Iris pigment epithelial cell (primary cell): ENCODE data around the gene TET2.
A peak's percentile ranks its signal among the peaks of the same experiment; 100 is the strongest.

Experiments used
- DNase-seq: peaks from one replicate; pipeline ENCODE4 v3.0.0-alpha.2; 2011; ENCODE audit warnings: low read depth

TET2 gene

GRCh38 chr4:105182211-105182610, 35.5 kb downstream of the TET2 start:
- no peak for DNase-seq

- DNase-seq: no peak
These were observed 37.8 kb downstream of the TET2 start for GRCh38 chr4:105184316-105184980.

GRCh38 chr4:105186701-105187161, 40.1 kb downstream of the TET2 start:
- peak; percentile 83 for DNase-seq

GRCh38 chr4:105189855-105190650, 43.4 kb downstream of the TET2 start:
- DNase-seq: no peak

GRCh38 chr4:105191621-105192210, 45.0 kb downstream of the TET2 start:
- DNase-seq: peak; percentile 67

GRCh38 chr4:105192474-105192873, 45.8 kb downstream of the TET2 start:
- no peak for DNase-seq

GRCh38 chr4:105192910-105193309, 46.2 kb downstream of the TET2 start:
- DNase-seq: no peak

DNA sequence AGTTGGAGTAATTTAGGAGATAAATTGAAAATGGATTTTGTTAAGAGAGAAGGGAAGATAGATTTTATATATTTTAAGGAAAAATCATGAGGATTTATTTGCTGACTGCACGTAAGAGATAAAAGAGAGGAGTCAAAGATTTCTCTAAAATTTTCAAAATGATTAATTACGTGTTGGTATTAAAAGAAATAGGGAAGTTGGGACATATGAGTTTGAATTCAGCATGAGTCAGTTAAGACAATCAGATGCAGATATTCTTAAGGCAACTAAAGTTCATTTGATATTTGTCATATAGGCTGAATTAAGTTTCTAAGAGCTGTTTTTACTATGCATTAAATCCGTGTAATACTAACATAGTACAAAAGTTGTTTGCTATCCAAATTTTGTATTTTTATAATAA, 46.9 kb downstream of the TET2 start:
- DNase-seq: no peak

DNA sequence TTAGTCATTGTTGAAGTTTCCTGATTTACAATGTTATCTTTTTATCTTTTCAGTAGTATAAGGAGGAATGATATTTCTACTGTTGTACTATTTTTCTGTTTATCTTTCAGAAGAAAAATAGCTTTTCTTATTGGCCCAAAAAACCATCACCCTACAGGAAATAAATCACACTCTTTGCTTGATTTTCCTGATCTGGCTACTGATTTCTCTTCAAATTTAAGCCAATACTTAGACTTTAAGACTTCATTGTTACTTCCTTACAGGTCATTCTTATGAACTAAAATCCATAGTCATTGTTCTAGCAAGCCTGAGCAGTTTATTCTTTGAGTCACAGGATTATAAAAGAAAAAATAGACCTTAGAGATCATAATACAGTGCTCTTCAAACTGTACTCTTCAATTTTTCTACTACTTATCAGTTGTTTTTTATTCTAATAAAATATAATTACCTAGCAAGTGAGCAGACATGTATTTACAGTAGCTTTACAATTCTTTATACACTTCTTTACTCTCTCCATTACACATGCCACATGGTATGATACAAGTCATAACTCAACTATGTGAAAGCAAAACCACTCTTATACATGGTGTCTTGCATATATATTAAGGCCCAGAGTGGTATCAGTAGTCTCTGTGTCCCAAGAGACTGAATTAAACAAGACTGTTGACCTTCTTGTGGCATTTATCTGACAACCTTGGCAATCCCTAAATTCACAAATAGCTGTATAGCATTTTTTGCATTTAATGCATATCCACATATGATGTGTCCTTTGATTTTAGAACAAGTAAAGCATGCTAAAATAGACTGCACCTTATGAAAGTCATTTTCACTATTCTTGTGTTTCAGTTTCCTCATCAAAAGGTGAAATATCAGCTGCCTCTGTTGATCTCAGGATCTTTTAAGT, 47.9 kb downstream of the TET2 start:
- DNase-seq: peak; percentile 78

DNA sequence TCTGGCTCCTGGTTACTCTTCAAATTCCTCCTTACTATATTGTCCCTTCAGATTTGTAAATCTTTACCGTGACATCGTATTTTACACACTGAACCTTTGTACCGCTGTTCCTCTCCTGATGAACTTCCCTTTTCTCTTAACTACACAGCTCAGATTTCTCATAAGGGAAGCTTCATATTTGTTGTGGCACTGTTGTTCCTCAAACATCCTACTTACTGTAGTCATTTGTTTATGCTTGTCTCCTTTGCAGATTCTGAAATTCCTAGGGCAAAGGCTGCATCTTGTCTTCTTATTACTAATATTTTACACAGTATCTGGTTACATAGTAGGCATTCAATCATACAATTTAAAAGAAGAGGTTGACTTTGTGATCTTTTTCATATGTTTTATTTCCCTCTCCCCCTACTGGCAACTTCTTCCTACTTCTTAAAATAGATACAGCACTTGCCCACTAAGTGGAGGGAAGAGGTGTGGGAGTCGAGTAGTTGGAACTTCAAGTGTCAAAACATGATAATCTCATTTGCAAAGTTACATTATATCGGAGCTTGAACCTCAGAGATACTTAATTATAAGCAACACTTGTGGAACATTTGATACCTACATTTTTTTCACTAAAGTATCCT, 50.0 kb downstream of the TET2 start:
- DNase-seq: peak; percentile 50

- peak; percentile 51 for DNase-seq
These were observed 51.1 kb downstream of the TET2 start for GRCh38 chr4:105197777-105198176.

DNA sequence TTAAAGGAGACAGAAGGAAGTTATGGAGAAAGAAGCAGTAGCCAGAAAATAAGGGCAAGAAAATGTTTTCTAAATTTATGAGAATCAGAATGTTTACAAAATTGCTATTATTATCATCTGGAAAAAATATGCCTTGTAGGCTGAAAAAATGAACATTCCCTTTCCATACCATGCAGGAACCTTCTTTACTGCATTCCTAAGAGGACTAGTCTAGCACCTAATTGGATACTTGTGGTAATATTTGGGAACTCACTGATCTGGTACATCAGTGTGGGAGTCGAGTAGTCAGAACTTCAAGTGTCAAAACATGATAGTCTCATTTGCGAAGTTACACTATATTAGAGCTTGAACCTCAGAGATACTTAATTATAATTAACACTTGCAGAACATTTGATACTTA, 51.9 kb downstream of the TET2 start:
- DNase-seq: no peak

DNA sequence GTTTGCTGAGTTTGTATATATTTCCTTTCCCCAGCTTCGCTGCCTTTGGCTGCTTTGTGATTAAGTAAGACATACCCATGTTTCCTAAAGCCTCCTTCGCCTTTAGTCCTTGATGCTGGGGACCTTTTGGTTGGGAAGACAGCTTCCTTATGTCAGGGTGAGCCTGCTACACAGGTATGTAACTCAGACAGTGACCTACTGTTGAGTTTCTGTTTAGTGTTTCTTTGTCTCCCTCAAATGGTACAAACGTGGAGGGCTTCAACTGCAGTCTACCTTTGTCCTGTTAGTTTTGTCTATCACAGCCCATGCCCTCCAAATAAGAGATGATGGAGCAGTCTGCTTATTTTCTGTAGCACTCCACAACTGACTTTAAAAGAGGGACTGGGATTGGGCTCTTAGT, 59.5 kb downstream of the TET2 start:
- no peak for DNase-seq

- DNase-seq: no peak
These were observed 60.7 kb downstream of the TET2 start for GRCh38 chr4:105207386-105207785.

DNA sequence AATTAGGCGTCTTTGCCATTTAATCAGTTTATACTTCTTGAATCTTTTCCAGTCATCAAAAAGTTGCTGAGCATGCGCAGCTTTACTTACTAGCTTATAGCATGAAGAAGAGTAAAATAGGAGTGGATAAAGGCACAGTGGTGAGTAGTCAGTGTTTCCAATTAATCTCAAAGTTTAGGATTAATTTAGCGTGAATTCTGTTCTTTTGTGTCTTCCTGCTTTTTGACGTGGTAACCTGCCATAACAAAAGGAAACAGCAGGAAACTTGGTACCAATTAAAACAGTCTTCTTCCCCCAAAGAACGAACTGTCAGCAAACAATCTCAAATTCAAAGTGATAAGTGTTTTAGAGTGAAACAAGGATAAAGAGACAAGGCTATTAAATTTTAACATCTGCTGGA, 61.9 kb downstream of the TET2 start:
- no peak for DNase-seq

DNA sequence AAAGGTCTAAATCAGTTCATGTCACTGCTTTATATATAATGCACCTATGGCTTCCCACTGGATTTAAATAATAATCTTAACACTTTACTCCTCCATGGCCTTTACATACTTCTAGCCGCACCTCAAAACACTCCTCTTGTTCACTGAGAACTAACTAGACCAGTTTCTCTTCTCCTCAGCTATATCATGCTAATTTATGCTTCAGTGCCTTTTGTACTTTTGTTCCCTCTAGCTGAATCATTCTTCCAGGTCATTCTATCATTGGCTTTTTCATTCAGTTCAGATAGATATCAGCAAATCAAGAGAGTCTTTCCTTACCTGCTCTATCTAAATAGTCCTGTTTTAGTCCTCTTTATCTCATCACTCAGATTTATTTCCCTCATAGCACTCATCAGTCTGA, 64.2 kb downstream of the TET2 start:
- DNase-seq: no peak

DNA sequence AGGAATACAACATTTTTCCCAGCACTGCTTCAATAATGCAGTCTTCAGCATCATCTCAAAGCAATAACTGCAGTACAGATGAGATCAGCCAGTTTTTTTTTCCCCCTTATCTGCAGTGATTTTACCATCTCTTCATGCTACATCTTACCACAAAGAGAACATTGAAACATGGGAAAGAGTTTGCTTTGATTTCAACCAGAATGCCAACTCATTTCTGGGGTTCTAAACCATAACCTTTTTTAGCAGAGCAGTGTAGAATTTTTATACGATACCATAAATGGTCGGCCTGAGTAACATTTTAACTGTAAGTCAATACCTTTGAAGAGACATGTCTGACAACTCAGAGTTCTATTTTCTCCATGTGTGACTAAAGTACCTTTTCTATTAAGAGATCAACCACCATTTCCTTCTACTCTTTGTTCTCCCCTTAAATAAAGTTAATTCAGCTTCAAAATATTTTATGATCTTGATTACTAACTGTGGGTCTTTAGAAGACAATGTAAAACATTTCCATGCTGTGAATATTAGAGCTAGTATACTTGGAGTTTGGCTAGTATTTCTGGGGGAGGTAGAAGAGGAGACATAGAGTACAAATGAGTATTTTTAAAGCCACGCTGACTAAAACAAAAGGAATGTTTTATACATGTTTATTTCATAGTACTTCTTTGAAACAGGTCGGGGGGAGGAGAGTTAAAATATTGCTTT, 69.1 kb downstream of the TET2 start:
- peak; percentile 42 for DNase-seq

GRCh38 chr4:105225500-105225899, 78.8 kb downstream of the TET2 start:
- DNase-seq: no peak

- DNase-seq: no peak
These were observed 80.4 kb downstream of the TET2 start for GRCh38 chr4:105227054-105227453.

DNA sequence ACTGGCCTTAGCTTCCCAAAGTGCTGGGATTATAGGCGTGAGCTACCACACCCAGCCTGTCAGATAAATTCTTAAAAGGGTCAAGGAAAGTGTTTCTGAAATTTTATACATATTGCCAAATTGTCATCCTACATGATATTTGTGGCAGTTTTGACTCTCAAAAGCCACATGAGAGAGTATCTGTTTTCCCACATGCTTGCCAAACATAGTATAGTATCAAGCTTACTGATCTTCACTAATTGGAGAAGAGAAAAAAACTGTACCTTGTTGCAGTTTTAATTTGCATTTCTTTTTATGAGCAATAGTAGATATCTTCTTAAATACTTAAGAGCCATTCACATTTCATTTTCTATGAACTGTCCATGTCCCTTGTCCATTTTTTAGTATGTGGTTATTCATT, 83.6 kb downstream of the TET2 start:
- DNase-seq: no peak

DNA sequence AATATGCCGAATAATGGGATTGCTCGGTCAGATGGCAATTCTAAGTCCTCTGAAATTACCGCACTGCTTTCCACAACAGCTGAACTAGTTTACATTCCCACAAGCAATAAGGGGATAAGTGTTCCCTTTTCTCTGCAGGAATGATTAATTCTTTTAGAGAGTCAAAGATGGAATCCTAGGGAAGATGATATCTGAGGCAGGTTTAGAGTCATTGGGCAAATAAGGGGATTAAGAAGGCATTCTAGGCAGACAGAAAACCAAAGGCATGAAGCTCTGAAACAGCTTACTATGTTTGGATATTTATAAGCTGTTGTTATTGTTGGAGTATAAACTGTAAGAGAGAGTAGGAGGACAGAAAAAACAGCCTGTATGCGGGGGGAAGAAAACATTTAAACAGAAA, 85.7 kb downstream of the TET2 start:
- peak; percentile 22 for DNase-seq
